HepG2 (cell line): ENCODE data around the gene PRDM15. TPM values are rescaled to one million over a fixed set of nuclear protein-coding genes. Genes with fewer than 3 reads are reported as not detected.

Experiments
- ADNP ChIP-seq: sonication (generic); formaldehyde crosslinking; IDR thresholded peaks from 2 replicates; pipeline ENCODE4 v1.4.0; 2020; ENCODE audit warnings: missing genetic modification reagents
- AHDC1 ChIP-seq: sonication (generic); formaldehyde crosslinking; IDR thresholded peaks from 2 replicates; pipeline ENCODE4 v1.5.1; 2020; ENCODE audit warnings: mild to moderate bottlenecking, missing genetic modification reagents, borderline replicate concordance
- DPF2 ChIP-seq: sonication (generic); formaldehyde crosslinking; IDR thresholded peaks from 2 replicates; pipeline ENCODE4 v1.4.0; 2020; ENCODE audit warnings: mild to moderate bottlenecking, low read depth, missing genetic modification reagents, borderline replicate concordance
- HCFC1 ChIP-seq: fragments of 150-350 bp; IDR thresholded peaks from 2 replicates; pipeline ENCODE4 v1.6.1; 2014; ENCODE audit warnings: low read depth, low read length
- KDM1A ChIP-seq: IDR thresholded peaks from 2 replicates; pipeline ENCODE4 v1.6.1; 2016; ENCODE audit warnings: missing compliant biosample characterization
- KMT2B ChIP-seq: IDR thresholded peaks from 2 replicates; pipeline ENCODE4 v1.6.1; 2016; ENCODE audit warnings: missing genetic modification reagents, missing compliant biosample characterization
- NFIC ChIP-seq: IDR thresholded peaks from 2 replicates; pipeline ENCODE4 v1.6.1; 2012; ENCODE audit warnings: mild to moderate bottlenecking, low read length, inconsistent platforms
- RAD51 ChIP-seq: fragments of 450-650 bp; IDR thresholded peaks from 2 replicates; pipeline ENCODE4 v1.6.1; 2016; ENCODE audit warnings: borderline replicate concordance
- SMAD1 ChIP-seq: sonication (generic); formaldehyde crosslinking; IDR thresholded peaks from 2 replicates; pipeline ENCODE4 v1.4.0; 2020; ENCODE audit warnings: missing genetic modification reagents, low read depth, mild to moderate bottlenecking, borderline replicate concordance
- SMAD3 ChIP-seq: sonication (generic); formaldehyde crosslinking; IDR thresholded peaks from 2 replicates; pipeline ENCODE4 v1.4.0; 2020; ENCODE audit warnings: missing genetic modification reagents
- SP5 ChIP-seq: IDR thresholded peaks from 2 replicates; pipeline ENCODE4 v1.6.1; 2016; ENCODE audit warnings: low read depth, borderline replicate concordance
- TBL1XR1 ChIP-seq: fragments of 150-350 bp; IDR thresholded peaks from 2 replicates; pipeline ENCODE4 v1.6.1; 2014; ENCODE audit warnings: borderline replicate concordance, low read length; ENCODE audit not compliant: partially characterized antibody
- YEATS2 ChIP-seq: sonication (generic); formaldehyde crosslinking; IDR thresholded peaks from 2 replicates; pipeline ENCODE4 v1.4.0; 2020; ENCODE audit warnings: missing genetic modification reagents, borderline replicate concordance
- ZBTB7B ChIP-seq: sonication (generic); formaldehyde crosslinking; IDR thresholded peaks from 2 replicates; pipeline ENCODE4 v1.4.0; 2020; ENCODE audit warnings: missing genetic modification reagents
- ZGPAT ChIP-seq: IDR thresholded peaks from 2 replicates; pipeline ENCODE4 v1.6.1; 2016; ENCODE audit warnings: mild to moderate bottlenecking
- ZMYM2 ChIP-seq: sonication (generic); formaldehyde crosslinking; IDR thresholded peaks from 2 replicates; pipeline ENCODE4 v1.8.0; 2022; ENCODE audit warnings: mild to moderate bottlenecking, missing genetic modification reagents
- ZNF138 ChIP-seq: sonication (generic); formaldehyde crosslinking; IDR thresholded peaks from 2 replicates; pipeline ENCODE4 v1.5.0; 2020; ENCODE audit warnings: mild to moderate bottlenecking, low read depth, missing genetic modification reagents
- ZNF788 ChIP-seq: sonication (generic); formaldehyde crosslinking; IDR thresholded peaks from 2 replicates; pipeline ENCODE4 v1.5.0; 2020; ENCODE audit warnings: mild to moderate bottlenecking, missing genetic modification reagents, borderline replicate concordance
- ZNF839 ChIP-seq: sonication (generic); formaldehyde crosslinking; IDR thresholded peaks from 2 replicates; pipeline ENCODE4 v1.4.0; 2020; ENCODE audit warnings: missing genetic modification reagents, mild to moderate bottlenecking, borderline replicate concordance
- polyA plus RNA-seq, 8 experiments: library from polyadenylated mRNA; depleted of rRNA in 3 of 8; stranded (reverse) in 7 of 8; unstranded in 1 of 8; fragments of >200 nt; fragmentation: Illumina TruSeq in 4 of 8; extraction: Trizol in 4 of 8; gene quantifications; 2 replicates each; pipeline versions ENCODE4 v1.2.1 to v1.2.3, GENCODE V29; 2011 to 2016; ENCODE audit warnings: low read depth in 4 of 8, missing spikeins in 1 of 8, mixed read lengths in 1 of 8; ENCODE audit not compliant: insufficient read depth in 1 of 8
- total RNA-seq, 5 experiments: library from RNA; depleted of rRNA; stranded (reverse); fragments of >200 nt; fragmentation: Illumina TruSeq; extraction: Trizol; gene quantifications; 2 replicates each; pipeline ENCODE4 v1.2.3, GENCODE V29; 2016; ENCODE audit warnings: low read depth in 1 of 5

The PRDM15 gene
- total and polyA plus RNA-seq, 2 of the 13 experiments (the other 11 are each of a cell fraction or from before 2014, with no cell fraction given), result 4.0 to 6.9 TPM

- TF ChIP-seq ZGPAT (CRISPR knock-in tag) (peak; percentile 54), SMAD3 (CRISPR knock-in tag) (no peak), RAD51 (no peak), KMT2B (peak; percentile 21; the same call in 1 of the 2 replicates), AHDC1 (no peak), DPF2 (no peak), KDM1A (CRISPR knock-in tag) (no peak), ZMYM2 (CRISPR knock-in tag) (0 out of 2 replicates have a peak, but pooled peaks have one; percentile 27), SP5 (CRISPR knock-in tag) (peak; percentile 57; the same call in 1 of the 2 replicates), ZNF839 (no peak), TBL1XR1 (no peak), ZNF788 (CRISPR knock-in tag) (no peak), NFIC (no peak), ZBTB7B (peak; percentile 74; the same call in 1 of the 2 replicates), ADNP (CRISPR knock-in tag) (no peak), SMAD1 (CRISPR knock-in tag) (no peak), ZNF138 (CRISPR knock-in tag) (peak; percentile 68; the same call in 1 of the 2 replicates), YEATS2 (CRISPR knock-in tag) (peak; percentile 51; the same call in 1 of the 2 replicates), HCFC1 (no peak)
These were observed 112.1 kb downstream of the PRDM15 start, which contains the start of gene RIPK4 (continued) for GRCh38 chr21:41766883-41767605.
